Measurements from ENCODE around the gene FNBP1.

The FNBP1 gene

GRCh38 chr9:129864991-129865647, 177.9 kb downstream of the FNBP1 start:
- ChIA-PET POLR2A (no interaction called here), CTCF (no interaction called here)
- no peak for DNase-seq (ENCODE audit: extremely low spot score)
- no peak for TF ChIP-seq HDGF (IDR thresholded peaks at IDR 0.05; ENCODE audit: borderline replicate concordance)
- TF ChIP-seq FOXK2 (IDR thresholded peaks at IDR 0.05): no peak
- no peak for TF ChIP-seq BHLHE40 (IDR thresholded peaks at IDR 0.05; ENCODE audit: borderline replicate concordance)
- no peak for TF ChIP-seq L3MBTL2 (conservative IDR thresholded peaks at IDR 0.05)
- TF ChIP-seq ELF4 (IDR thresholded peaks at IDR 0.05): no peak
- TF ChIP-seq NFRKB (IDR thresholded peaks at IDR 0.05): no peak
- TF ChIP-seq FOXM1 (IDR thresholded peaks at IDR 0.05; ENCODE audit: borderline replicate concordance): no peak
- no peak for TF ChIP-seq LEF1 (IDR thresholded peaks at IDR 0.05; ENCODE audit: borderline replicate concordance)
- TF ChIP-seq SP1 (IDR thresholded peaks at IDR 0.05): no peak
- TF ChIP-seq CTBP1 (IDR thresholded peaks at IDR 0.05; ENCODE audit: borderline replicate concordance): no peak
- no peak for TF ChIP-seq ARNT (IDR thresholded peaks at IDR 0.05)
- no peak for TF ChIP-seq ZNF384 (IDR thresholded peaks at IDR 0.05)
- TF ChIP-seq FOXA1 (IDR thresholded peaks at IDR 0.05): no peak
- no peak for TF ChIP-seq TARDBP (IDR thresholded peaks at IDR 0.05)
- no peak for TF ChIP-seq SUZ12 (IDR thresholded peaks at IDR 0.05)
- TF ChIP-seq, protein P1, sequence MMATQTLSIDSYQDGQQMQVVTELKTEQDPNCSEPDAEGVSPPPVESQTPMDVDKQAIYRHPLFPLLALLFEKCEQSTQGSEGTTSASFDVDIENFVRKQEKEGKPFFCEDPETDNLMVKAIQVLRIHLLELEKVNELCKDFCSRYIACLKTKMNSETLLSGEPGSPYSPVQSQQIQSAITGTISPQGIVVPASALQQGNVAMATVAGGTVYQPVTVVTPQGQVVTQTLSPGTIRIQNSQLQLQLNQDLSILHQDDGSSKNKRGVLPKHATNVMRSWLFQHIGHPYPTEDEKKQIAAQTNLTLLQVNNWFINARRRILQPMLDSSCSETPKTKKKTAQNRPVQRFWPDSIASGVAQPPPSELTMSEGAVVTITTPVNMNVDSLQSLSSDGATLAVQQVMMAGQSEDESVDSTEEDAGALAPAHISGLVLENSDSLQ (IDR thresholded peaks at IDR 0.05): no peak

DNA sequence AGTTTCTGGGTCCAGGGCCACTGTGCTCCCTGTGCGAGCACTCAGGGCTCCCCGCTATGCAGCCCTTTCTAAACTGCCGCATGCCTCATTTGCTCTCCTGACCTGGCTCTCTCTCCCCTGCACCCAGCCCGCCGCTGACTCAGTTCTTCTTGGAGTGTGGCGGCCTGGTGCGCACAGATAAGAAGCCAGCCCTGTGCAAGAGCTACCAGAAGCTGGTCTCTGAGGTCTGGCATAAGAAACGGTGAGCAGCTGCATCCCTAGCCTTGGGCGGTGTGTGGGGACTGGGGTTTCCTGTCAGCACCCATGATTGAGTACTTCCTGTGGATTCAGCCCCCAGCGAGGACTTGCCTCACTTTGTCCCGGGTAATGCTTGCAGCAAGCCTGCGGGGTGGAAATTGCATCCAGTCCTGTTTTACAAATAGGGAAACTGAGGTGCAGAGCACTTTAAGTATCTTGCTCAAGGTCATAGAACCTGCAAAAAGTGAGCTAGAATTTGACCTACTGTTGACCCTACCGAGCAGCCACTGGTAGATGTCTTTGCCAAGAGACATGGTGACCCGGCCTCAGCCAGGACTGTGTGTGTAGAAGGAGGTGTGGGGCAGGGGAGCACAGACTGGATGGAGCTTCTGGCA, 179.8 kb downstream of the FNBP1 start:
- ChIA-PET CTCF (interaction anchor here (0.7 kb wide), 1 partner anchor 12 kb away, joined by 4 read pairs; no protein-coding TSS in a partner anchor), POLR2A (no interaction called here)
- DNase-seq (ENCODE audit: extremely low spot score): no peak
- TF ChIP-seq BHLHE40 (IDR thresholded peaks at IDR 0.05; ENCODE audit: borderline replicate concordance) (no peak), FOXK2 (IDR thresholded peaks at IDR 0.05) (no peak), CTBP1 (IDR thresholded peaks at IDR 0.05; ENCODE audit: borderline replicate concordance) (no peak), SP1 (IDR thresholded peaks at IDR 0.05) (no peak), HDGF (IDR thresholded peaks at IDR 0.05; ENCODE audit: borderline replicate concordance) (no peak)

- CTCF ChIA-PET: no interaction called here
- POLR2A ChIA-PET: no interaction called here
- DNase-seq (ENCODE audit: extremely low spot score): no peak
- TF ChIP-seq NFRKB (IDR thresholded peaks at IDR 0.05) (no peak), ZNF384 (IDR thresholded peaks at IDR 0.05) (no peak), HDGF (IDR thresholded peaks at IDR 0.05; ENCODE audit: borderline replicate concordance) (no peak), TARDBP (IDR thresholded peaks at IDR 0.05) (no peak), CTBP1 (IDR thresholded peaks at IDR 0.05; ENCODE audit: borderline replicate concordance) (no peak), FOXK2 (IDR thresholded peaks at IDR 0.05) (no peak), FOXM1 (IDR thresholded peaks at IDR 0.05; ENCODE audit: borderline replicate concordance) (no peak)
These were observed 181.6 kb downstream of the FNBP1 start for GRCh38 chr9:129861447-129861827.

GRCh38 chr9:129860653-129861446, 182.1 kb downstream of the FNBP1 start:
- CTCF ChIA-PET: no interaction called here
- POLR2A ChIA-PET: no interaction called here
- DNase-seq (ENCODE audit: extremely low spot score): no peak
- TF ChIP-seq TARDBP (IDR thresholded peaks at IDR 0.05) (no peak), FOXM1 (IDR thresholded peaks at IDR 0.05; ENCODE audit: borderline replicate concordance) (no peak)

DNA sequence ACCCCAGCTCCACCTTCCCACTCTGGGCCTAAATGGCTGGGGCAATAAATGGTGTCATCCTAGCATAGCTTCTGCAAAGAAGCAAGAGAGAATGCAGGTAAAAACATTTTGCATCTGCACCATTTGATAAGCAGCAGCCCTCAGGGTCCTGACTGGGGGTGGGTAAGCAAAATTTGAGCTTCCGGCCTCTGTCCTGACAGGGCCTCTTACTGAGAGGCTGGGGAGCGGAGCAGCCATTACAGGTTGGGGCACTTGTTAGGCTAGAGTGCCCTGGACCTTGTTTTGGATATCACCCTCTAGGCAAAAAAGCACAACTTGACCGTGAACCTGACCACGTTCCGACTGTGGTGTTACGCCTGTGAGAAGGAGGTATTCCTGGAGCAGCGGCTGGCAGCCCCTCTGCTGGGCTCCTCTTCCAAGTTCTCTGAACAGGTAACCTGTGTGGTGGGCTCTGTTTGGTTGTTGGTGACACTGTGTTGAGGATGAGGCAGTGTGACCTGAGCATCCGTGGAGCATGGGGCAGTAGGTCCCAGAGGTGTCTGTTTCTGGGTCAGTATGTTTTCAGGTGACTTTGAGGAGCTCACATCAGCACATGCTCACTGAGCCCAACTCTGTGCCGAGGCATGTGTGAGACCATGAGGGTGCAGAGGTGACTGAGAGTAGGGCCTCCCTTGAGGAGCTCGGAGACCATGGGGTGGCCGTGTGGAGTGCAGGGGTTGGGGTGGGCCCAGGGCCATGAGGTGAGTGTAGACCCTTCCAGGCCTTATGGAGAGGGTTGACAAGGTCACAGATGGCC, 184.6 kb downstream of the FNBP1 start:
- CTCF ChIA-PET: no interaction called here
- TF ChIP-seq ELF4 (IDR thresholded peaks at IDR 0.05) (no peak), ARNT (IDR thresholded peaks at IDR 0.05) (no peak), SUZ12 (IDR thresholded peaks at IDR 0.05) (no peak), CTBP1 (IDR thresholded peaks at IDR 0.05; ENCODE audit: borderline replicate concordance) (no peak), FOXM1 (IDR thresholded peaks at IDR 0.05; ENCODE audit: borderline replicate concordance) (no peak), LEF1 (IDR thresholded peaks at IDR 0.05; ENCODE audit: borderline replicate concordance) (no peak), HDGF (IDR thresholded peaks at IDR 0.05; ENCODE audit: borderline replicate concordance) (no peak), FOXA1 (IDR thresholded peaks at IDR 0.05) (no peak), L3MBTL2 (conservative IDR thresholded peaks at IDR 0.05) (no peak), FOXK2 (IDR thresholded peaks at IDR 0.05) (no peak), NFRKB (IDR thresholded peaks at IDR 0.05) (no peak), TARDBP (IDR thresholded peaks at IDR 0.05) (no peak), SP1 (IDR thresholded peaks at IDR 0.05) (no peak), BHLHE40 (IDR thresholded peaks at IDR 0.05; ENCODE audit: borderline replicate concordance) (no peak), ZNF384 (IDR thresholded peaks at IDR 0.05) (no peak)
- TF ChIP-seq, protein P1 (IDR thresholded peaks at IDR 0.05): no peak
- DNase-seq (ENCODE audit: extremely low spot score): no peak
- POLR2A ChIA-PET: no interaction called here

DNA sequence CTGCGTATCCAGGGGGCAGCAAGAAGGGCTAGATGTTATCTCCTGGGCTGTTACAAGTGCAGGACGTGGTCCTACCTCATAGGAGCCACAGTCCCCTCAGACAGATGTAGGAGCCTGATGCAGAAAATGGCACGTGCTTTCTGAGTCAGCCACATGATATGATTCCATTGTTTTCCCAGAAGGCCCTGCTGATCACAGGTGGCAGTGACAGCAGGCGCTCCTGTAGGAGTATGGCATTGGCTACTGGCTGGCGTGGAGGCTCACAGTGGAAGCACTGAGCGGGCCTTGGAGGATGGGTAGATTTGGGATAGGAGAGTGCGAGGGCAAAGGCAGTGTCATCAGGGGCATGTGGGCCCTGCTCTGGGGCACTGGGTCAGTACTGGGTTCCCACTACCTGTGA, 185.8 kb downstream of the FNBP1 start:
- CTCF ChIA-PET: no interaction called here
- POLR2A ChIA-PET: no interaction called here
- no peak for DNase-seq (ENCODE audit: extremely low spot score)
- TF ChIP-seq HDGF (IDR thresholded peaks at IDR 0.05; ENCODE audit: borderline replicate concordance) (no peak), LEF1 (IDR thresholded peaks at IDR 0.05; ENCODE audit: borderline replicate concordance) (no peak), FOXA1 (IDR thresholded peaks at IDR 0.05) (no peak), ZNF384 (IDR thresholded peaks at IDR 0.05) (no peak), L3MBTL2 (conservative IDR thresholded peaks at IDR 0.05) (no peak), SUZ12 (IDR thresholded peaks at IDR 0.05) (no peak), SP1 (IDR thresholded peaks at IDR 0.05) (no peak), ARNT (IDR thresholded peaks at IDR 0.05) (no peak)
- TF ChIP-seq, protein P1 (IDR thresholded peaks at IDR 0.05): no peak
